GM23338 (cell line): ENCODE measurements around the gene SLC27A3. TPM values are rescaled to one million over a fixed set of nuclear protein-coding genes. Genes with fewer than 3 reads are reported as not detected.

Experiments used
- ATAC-seq: fragments of 200-7000 bp; cut with Tn5 transposase; 3 replicates; pipeline ENCODE4 v1.9.1; 2020
- DNase-seq: peaks from one replicate; pipeline ENCODE4 v3.0.0-alpha.2; 2015; ENCODE audit warnings: low spot score
- H2AFZ ChIP-seq: fragments of 200-600 bp; sonication (generic); 2 replicates; pipeline ENCODE4 v1.8.0; 2016; ENCODE audit warnings: antibody characterized with exemption, mild to moderate bottlenecking, moderate library complexity
- H3F3A ChIP-seq: fragments of 200-600 bp; sonication (generic); replicated peaks from 2 replicates; pipeline ENCODE4 v1.8.0; 2017; ENCODE audit warnings: antibody characterized with exemption, mixed run types, low read depth
- H3K27ac ChIP-seq: fragments of 200-600 bp; sonication (generic); 2 replicates; pipeline ENCODE4 v1.6.1; 2016; ENCODE audit warnings: low read depth
- H3K27me3 ChIP-seq: fragments of 200-600 bp; sonication (generic); 2 replicates; pipeline ENCODE4 v1.8.0; 2016; ENCODE audit warnings: mild to moderate bottlenecking, mixed run types, moderate library complexity; ENCODE audit not compliant: insufficient read depth
- H3K36me3 ChIP-seq: fragments of 200-600 bp; sonication (generic); 2 replicates; pipeline ENCODE4 v1.8.0; 2016; ENCODE audit warnings: mild to moderate bottlenecking; ENCODE audit not compliant: insufficient read depth
- H3K4me1 ChIP-seq: fragments of 200-600 bp; sonication (generic); 2 replicates; pipeline ENCODE4 v1.8.0; 2016; ENCODE audit warnings: mild to moderate bottlenecking, moderate library complexity; ENCODE audit not compliant: insufficient read depth
- H3K4me2 ChIP-seq: fragments of 200-600 bp; sonication (generic); 2 replicates; pipeline ENCODE4 v1.7.1; 2017; ENCODE audit warnings: mixed run types
- H3K4me3 ChIP-seq: fragments of 200-600 bp; sonication (generic); 2 replicates; pipeline ENCODE4 v1.6.1; 2016; ENCODE audit warnings: mixed run types
- H3K79me2 ChIP-seq: fragments of 200-600 bp; sonication (generic); replicated peaks from 2 replicates; pipeline ENCODE4 v1.8.0; 2017; ENCODE audit warnings: mild to moderate bottlenecking; ENCODE audit not compliant: insufficient read depth
- H3K9me2 ChIP-seq: fragments of 200-600 bp; sonication (generic); 2 replicates; pipeline ENCODE4 v1.8.0; 2017; ENCODE audit not compliant: insufficient read depth
- H4K20me1 ChIP-seq: fragments of 200-600 bp; sonication (generic); replicated peaks from 2 replicates; pipeline ENCODE4 v1.8.0; 2017; ENCODE audit warnings: mild to moderate bottlenecking; ENCODE audit not compliant: insufficient read depth
- H3K27ac Mint-ChIP-seq: 2 replicates; pipeline ENCODE4 v1.8.0; 2020; ENCODE audit warnings: inconsistent platforms, mild to moderate bottlenecking, moderate library complexity, mixed read lengths
- H3K27me3 Mint-ChIP-seq: 3 replicates; pipeline ENCODE4 v1.8.0; 2022; ENCODE audit warnings: low read depth, mild to moderate bottlenecking, moderate library complexity, mixed read lengths, inconsistent platforms; ENCODE audit not compliant: insufficient read depth, poor library complexity
- H3K36me3 Mint-ChIP-seq: 3 replicates; pipeline ENCODE4 v1.8.0; 2021; ENCODE audit warnings: low read depth, mild to moderate bottlenecking, inconsistent platforms, moderate library complexity, mixed read lengths
- H3K4me1 Mint-ChIP-seq: 3 replicates; pipeline ENCODE4 v1.8.0; 2020; ENCODE audit warnings: mild to moderate bottlenecking, inconsistent platforms, mixed read lengths
- H3K4me3 Mint-ChIP-seq: 3 replicates; pipeline ENCODE4 v1.8.0; 2021; ENCODE audit warnings: moderate library complexity, mild to moderate bottlenecking, inconsistent platforms, mixed read lengths
- H3K9me3 Mint-ChIP-seq: 3 replicates; pipeline ENCODE4 v1.8.0; 2020; ENCODE audit warnings: moderate library complexity, mild to moderate bottlenecking, inconsistent platforms, mixed read lengths
- CREB1 ChIP-seq: fragments of 250-450 bp; sonication (Bioruptor Pico); IDR thresholded peaks from 2 replicates; pipeline ENCODE4 v1.5.0; 2020; ENCODE audit warnings: low read depth, mild to moderate bottlenecking, moderate library complexity
- CTCF ChIP-seq, 2 experiments: fragments of 200-600 bp in 1 of 2; sonication (generic) in 1 of 2; conservative IDR thresholded peaks; 2 replicates each; pipeline versions ENCODE4 v1.5.1 to v1.6.1; 2016 to 2017; ENCODE audit warnings: antibody characterized with exemption in 2 of 2, low read depth in 2 of 2, mild to moderate bottlenecking in 2 of 2, moderate library complexity in 1 of 2
- EZH2phosphoT487 ChIP-seq: fragments of 200-600 bp; sonication (generic); IDR thresholded peaks from one replicate; pipeline ENCODE4 v1.8.1; 2018; ENCODE audit warnings: antibody characterized with exemption; ENCODE audit not compliant: unreplicated experiment
- JUNB ChIP-seq: IDR thresholded peaks from one replicate; pipeline ENCODE4 v1.6.1; 2016; ENCODE audit warnings: antibody characterized with exemption; ENCODE audit not compliant: unreplicated experiment
- NANOG ChIP-seq: IDR thresholded peaks from 2 replicates; pipeline ENCODE4 v1.6.1; 2016; ENCODE audit warnings: antibody characterized with exemption, borderline replicate concordance
- POLR2AphosphoS5 ChIP-seq: IDR thresholded peaks from 2 replicates; pipeline ENCODE4 v1.6.1; 2016; ENCODE audit warnings: antibody characterized with exemption, low read depth
- STAT1 ChIP-seq: IDR thresholded peaks from one replicate; pipeline ENCODE4 v1.6.1; 2016; ENCODE audit warnings: antibody characterized with exemption; ENCODE audit not compliant: unreplicated experiment
- ZNF114 ChIP-seq: fragments of 250-450 bp; sonication (Bioruptor Pico); IDR thresholded peaks from 2 replicates; pipeline ENCODE4 v1.5.0; 2020; ENCODE audit warnings: mild to moderate bottlenecking, moderate library complexity
- ZNF331 ChIP-seq: fragments of 250-450 bp; sonication (Bioruptor Pico); IDR thresholded peaks from 2 replicates; pipeline ENCODE4 v1.5.0; 2020; ENCODE audit warnings: low read depth, mild to moderate bottlenecking, moderate library complexity
- polyA plus RNA-seq: library from polyadenylated mRNA; unstranded; fragments of >200 nt; fragmentation: Nextera tagmentation; extraction: Ambion mirVana; gene quantifications from 2 replicates; pipeline ENCODE4 v1.2.1, GENCODE V29; 2016
- total RNA-seq: library from RNA; depleted of rRNA; stranded (reverse); fragments of >200 nt; shearing (Covaris generic); gene quantifications from 2 replicates; pipeline ENCODE4 v1.2.3, GENCODE V29; 2014
- TF ChIP-seq, protein P1 (sequence below): fragments of 250-450 bp; sonication (Bioruptor Pico); IDR thresholded peaks from 2 replicates; pipeline ENCODE4 v1.5.0; 2020; ENCODE audit warnings: mild to moderate bottlenecking, moderate library complexity
- TF ChIP-seq, protein P2 (sequence below): IDR thresholded peaks from 2 replicates; pipeline ENCODE4 v1.6.1; 2016; ENCODE audit warnings: antibody characterized with exemption
- TF ChIP-seq, protein P3 (sequence below): IDR thresholded peaks from one replicate; pipeline ENCODE4 v1.6.1; 2018; ENCODE audit warnings: antibody characterized with exemption; ENCODE audit not compliant: unreplicated experiment

SLC27A3 gene
- total and polyA plus RNA-seq, 2 experiments from 2014 or later = 24.2 to 26.3 TPM

GRCh38 chr1:153804112-153804511 lies 28.9 kb downstream of the SLC27A3 start:
- Histone ChIP-seq H2AFZ (no peak overlapping the region), H3K36me3 (no peaks in the 10 kb centered on the region; the same call in 1 of the 2 replicates), H3K79me2 (no peaks in the 10 kb centered on the region), H3F3A (no peaks in the 10 kb centered on the region), H3K4me1 (peaks cover 7% of the 10 kb centered on the region; the same call in 1 of the 2 replicates), H3K9me2 (no peaks in the 10 kb centered on the region), H3K4me3 (no peak overlapping the region), H3K27me3 (no peaks in the 10 kb centered on the region), H3K27ac (no peak overlapping the region), H4K20me1 (no peaks in the 10 kb centered on the region; the same call in 1 of the 2 replicates), H3K4me2 (no peak overlapping the region)
- TF ChIP-seq ZNF331 (CRISPR knock-in tag) (no peak), JUNB (no peak), NANOG (no peak), EZH2phosphoT487 (no peak), CTCF (conservative IDR thresholded peaks at IDR 0.05; ENCODE audit: low read depth in 2 of 2) (no peak), POLR2AphosphoS5 (no peak), STAT1 (no peak), ZNF114 (no peak), CREB1 (CRISPR knock-in tag) (no peak)
- TF ChIP-seq, protein P1, sequence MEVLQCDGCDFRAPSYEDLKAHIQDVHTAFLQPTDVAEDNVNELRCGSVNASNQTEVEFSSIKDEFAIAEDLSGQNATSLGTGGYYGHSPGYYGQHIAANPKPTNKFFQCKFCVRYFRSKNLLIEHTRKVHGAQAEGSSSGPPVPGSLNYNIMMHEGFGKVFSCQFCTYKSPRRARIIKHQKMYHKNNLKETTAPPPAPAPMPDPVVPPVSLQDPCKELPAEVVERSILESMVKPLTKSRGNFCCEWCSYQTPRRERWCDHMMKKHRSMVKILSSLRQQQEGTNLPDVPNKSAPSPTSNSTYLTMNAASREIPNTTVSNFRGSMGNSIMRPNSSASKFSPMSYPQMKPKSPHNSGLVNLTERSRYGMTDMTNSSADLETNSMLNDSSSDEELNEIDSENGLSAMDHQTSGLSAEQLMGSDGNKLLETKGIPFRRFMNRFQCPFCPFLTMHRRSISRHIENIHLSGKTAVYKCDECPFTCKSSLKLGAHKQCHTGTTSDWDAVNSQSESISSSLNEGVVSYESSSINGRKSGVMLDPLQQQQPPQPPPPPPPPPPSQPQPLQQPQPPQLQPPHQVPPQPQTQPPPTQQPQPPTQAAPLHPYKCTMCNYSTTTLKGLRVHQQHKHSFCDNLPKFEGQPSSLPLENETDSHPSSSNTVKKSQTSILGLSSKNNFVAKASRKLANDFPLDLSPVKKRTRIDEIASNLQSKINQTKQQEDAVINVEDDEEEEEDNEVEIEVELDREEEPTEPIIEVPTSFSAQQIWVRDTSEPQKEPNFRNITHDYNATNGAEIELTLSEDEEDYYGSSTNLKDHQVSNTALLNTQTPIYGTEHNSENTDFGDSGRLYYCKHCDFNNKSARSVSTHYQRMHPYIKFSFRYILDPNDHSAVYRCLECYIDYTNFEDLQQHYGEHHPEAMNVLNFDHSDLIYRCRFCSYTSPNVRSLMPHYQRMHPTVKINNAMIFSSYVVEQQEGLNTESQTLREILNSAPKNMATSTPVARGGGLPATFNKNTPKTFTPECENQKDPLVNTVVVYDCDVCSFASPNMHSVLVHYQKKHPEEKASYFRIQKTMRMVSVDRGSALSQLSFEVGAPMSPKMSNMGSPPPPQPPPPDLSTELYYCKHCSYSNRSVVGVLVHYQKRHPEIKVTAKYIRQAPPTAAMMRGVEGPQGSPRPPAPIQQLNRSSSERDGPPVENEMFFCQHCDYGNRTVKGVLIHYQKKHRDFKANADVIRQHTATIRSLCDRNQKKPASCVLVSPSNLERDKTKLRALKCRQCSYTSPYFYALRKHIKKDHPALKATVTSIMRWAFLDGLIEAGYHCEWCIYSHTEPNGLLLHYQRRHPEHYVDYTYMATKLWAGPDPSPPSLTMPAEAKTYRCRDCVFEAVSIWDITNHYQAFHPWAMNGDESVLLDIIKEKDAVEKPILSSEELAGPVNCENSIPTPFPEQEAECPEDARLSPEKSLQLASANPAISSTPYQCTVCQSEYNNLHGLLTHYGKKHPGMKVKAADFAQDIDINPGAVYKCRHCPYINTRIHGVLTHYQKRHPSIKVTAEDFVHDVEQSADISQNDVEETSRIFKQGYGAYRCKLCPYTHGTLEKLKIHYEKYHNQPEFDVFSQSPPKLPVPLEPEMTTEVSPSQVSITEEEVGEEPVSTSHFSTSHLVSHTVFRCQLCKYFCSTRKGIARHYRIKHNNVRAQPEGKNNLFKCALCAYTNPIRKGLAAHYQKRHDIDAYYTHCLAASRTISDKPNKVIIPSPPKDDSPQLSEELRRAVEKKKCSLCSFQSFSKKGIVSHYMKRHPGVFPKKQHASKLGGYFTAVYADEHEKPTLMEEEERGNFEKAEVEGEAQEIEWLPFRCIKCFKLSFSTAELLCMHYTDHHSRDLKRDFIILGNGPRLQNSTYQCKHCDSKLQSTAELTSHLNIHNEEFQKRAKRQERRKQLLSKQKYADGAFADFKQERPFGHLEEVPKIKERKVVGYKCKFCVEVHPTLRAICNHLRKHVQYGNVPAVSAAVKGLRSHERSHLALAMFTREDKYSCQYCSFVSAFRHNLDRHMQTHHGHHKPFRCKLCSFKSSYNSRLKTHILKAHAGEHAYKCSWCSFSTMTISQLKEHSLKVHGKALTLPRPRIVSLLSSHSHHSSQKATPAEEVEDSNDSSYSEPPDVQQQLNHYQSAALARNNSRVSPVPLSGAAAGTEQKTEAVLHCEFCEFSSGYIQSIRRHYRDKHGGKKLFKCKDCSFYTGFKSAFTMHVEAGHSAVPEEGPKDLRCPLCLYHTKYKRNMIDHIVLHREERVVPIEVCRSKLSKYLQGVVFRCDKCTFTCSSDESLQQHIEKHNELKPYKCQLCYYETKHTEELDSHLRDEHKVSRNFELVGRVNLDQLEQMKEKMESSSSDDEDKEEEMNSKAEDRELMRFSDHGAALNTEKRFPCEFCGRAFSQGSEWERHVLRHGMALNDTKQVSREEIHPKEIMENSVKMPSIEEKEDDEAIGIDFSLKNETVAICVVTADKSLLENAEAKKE (CRISPR knock-in tag) = no peak
- TF ChIP-seq, protein P2, sequence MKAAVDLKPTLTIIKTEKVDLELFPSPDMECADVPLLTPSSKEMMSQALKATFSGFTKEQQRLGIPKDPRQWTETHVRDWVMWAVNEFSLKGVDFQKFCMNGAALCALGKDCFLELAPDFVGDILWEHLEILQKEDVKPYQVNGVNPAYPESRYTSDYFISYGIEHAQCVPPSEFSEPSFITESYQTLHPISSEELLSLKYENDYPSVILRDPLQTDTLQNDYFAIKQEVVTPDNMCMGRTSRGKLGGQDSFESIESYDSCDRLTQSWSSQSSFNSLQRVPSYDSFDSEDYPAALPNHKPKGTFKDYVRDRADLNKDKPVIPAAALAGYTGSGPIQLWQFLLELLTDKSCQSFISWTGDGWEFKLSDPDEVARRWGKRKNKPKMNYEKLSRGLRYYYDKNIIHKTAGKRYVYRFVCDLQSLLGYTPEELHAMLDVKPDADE = no peak
- TF ChIP-seq, protein P3, sequence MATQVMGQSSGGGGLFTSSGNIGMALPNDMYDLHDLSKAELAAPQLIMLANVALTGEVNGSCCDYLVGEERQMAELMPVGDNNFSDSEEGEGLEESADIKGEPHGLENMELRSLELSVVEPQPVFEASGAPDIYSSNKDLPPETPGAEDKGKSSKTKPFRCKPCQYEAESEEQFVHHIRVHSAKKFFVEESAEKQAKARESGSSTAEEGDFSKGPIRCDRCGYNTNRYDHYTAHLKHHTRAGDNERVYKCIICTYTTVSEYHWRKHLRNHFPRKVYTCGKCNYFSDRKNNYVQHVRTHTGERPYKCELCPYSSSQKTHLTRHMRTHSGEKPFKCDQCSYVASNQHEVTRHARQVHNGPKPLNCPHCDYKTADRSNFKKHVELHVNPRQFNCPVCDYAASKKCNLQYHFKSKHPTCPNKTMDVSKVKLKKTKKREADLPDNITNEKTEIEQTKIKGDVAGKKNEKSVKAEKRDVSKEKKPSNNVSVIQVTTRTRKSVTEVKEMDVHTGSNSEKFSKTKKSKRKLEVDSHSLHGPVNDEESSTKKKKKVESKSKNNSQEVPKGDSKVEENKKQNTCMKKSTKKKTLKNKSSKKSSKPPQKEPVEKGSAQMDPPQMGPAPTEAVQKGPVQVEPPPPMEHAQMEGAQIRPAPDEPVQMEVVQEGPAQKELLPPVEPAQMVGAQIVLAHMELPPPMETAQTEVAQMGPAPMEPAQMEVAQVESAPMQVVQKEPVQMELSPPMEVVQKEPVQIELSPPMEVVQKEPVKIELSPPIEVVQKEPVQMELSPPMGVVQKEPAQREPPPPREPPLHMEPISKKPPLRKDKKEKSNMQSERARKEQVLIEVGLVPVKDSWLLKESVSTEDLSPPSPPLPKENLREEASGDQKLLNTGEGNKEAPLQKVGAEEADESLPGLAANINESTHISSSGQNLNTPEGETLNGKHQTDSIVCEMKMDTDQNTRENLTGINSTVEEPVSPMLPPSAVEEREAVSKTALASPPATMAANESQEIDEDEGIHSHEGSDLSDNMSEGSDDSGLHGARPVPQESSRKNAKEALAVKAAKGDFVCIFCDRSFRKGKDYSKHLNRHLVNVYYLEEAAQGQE = no peak
- ATAC-seq (no peak), DNase-seq (no peak)
- Mint-ChIP-seq H3K4me1 (peaks cover 12% of the 10 kb centered on the region), H3K27me3 (peaks cover 5% of the 10 kb centered on the region), H3K27ac (no peak overlapping the region), H3K4me3 (no peak overlapping the region), H3K36me3 (peaks cover 15% of the 10 kb centered on the region), H3K9me3 (no peaks in the 10 kb centered on the region)
